ENCODE results near the gene EVL.

- TF ChIP-seq POLR2A (IDR thresholded peaks at IDR 0.05) (no peak), CTCF (IDR thresholded peaks at IDR 0.05) (no peak)
Measured at GRCh38 chr14:100176811-100177327, 111.6 kb downstream of the EVL start.
